VCaP (cell line): ENCODE results near the gene MRPL9.

ENCODE experiments used
- H3K27ac ChIP-seq: fragments of 450-650 bp; 2 replicates; pipeline ENCODE4 v1.5.1; 2017
- TF ChIP-seq, protein P1 (sequence below): fragments of 450-650 bp; conservative IDR thresholded peaks from 2 replicates; pipeline ENCODE4 v1.5.1; 2017; ENCODE audit warnings: mild to moderate bottlenecking, moderate library complexity

Gene MRPL9

DNA sequence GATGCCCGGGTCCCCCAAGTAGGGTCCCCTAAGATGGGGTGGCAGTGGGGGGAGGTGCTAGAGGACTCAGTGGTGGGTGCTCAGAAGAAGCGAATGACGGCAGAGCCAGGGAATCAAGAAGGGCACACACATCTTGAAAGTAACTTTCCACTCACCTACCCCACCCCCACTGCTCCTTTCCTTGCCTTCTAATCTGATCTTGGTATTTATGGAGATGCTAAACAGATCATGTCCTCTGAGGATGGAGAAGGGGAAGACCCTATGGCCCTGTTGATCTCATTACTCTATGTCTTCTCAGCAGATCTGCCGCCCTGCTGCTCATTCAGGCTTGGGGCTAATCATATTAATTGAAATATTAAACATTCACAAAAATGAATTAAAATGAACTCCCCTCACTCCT is 44.6 kb downstream of the MRPL9 start:
- no peak overlapping the region for H3K27ac ChIP-seq
- TF ChIP-seq, protein P1, sequence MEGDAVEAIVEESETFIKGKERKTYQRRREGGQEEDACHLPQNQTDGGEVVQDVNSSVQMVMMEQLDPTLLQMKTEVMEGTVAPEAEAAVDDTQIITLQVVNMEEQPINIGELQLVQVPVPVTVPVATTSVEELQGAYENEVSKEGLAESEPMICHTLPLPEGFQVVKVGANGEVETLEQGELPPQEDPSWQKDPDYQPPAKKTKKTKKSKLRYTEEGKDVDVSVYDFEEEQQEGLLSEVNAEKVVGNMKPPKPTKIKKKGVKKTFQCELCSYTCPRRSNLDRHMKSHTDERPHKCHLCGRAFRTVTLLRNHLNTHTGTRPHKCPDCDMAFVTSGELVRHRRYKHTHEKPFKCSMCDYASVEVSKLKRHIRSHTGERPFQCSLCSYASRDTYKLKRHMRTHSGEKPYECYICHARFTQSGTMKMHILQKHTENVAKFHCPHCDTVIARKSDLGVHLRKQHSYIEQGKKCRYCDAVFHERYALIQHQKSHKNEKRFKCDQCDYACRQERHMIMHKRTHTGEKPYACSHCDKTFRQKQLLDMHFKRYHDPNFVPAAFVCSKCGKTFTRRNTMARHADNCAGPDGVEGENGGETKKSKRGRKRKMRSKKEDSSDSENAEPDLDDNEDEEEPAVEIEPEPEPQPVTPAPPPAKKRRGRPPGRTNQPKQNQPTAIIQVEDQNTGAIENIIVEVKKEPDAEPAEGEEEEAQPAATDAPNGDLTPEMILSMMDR, result no peak

DNA sequence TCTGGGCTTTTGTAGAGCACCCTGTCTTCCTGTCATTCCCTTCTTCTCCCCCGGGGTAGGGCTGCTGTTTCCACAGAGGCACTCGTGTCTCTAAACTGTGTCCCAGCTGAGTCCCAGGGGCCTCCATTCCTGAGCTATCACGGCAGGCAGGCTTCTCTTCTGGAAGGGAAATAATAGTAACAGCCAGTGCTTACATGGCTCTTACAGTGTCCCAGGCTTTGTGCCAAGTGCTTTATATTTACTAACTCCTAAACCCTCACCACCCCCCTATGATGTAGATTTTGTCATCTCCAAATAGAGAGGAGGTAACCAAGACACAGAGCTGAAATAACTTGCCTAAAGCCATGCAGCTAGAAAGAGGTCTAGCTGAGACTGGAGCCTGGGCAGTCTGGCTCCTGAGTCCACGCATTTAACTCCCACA is 45.3 kb downstream of the MRPL9 start:
- TF ChIP-seq, protein P1, result no peak
- H3K27ac ChIP-seq, result no peak overlapping the region

DNA sequence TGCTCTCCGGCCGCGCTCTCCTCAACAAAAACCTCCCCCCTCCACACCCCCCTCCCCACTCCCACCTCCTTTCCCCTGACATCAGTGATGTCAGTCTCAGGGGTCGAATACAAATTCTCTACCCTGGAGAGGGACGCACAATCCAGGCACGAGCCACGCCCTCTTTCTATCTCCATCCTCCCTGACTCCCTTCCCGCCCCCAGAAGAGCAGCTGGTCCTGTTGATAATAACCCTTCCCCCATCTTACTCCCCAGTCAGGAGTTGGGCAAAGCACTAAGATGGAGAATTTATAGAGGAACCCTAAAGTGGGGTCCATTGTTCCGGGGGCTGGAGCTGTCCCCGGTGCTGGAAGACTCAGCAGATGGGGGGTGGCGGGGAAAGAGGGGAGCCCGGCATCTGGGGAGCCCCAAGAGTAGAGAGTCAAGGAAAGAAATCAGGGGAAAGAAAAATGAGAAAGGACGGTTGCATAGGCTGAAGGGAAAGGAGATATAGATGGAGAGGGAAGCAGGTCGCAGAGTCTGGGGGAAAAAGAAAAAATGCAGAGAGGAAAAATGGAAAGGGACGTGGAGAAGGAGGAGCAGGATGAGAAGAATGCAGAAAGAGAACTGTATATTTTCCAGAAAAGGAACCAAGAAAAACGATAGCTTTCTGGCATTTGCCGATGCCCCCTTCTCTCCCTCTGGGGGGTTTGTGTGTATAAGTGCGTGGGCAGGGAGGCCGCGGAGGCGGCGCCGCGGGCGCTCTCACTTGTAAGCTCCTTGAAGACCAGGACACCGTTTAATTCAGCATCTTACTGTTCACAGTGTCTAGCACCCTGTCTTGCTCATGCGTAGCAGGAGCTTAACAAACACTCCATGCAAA is 46.3 kb downstream of the MRPL9 start, which contains the start of gene CELF3:
CELF3 (minus strand) TSS at position 33 of the 861 bp plus-strand sequence. CDS start 783 bp downstream, outside the sequence.
- H3K27ac ChIP-seq, result no peak within 1 kb of the TSS
- TF ChIP-seq, protein P1, result no peak

DNA sequence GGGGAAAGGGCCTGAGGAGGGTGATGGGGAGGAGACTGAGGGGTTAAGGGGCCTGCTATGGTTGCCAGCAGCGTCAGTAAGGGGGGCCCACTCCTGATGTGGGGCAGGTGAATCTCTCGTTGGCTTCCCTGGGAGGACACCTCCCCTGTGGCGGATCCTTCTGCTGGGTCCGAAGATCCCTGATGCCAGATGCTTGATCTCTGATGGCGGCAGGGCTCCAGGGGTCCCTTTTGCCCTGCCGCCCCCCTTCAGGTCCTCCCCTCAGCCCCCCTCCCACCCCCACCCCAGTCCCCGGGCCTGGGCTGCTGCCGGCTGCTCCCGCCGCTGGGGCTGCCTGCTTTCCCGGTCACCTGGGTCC is 46.9 kb downstream of the MRPL9 start:
- H3K27ac ChIP-seq, result no peak overlapping the region
- TF ChIP-seq, protein P1, result no peak

DNA sequence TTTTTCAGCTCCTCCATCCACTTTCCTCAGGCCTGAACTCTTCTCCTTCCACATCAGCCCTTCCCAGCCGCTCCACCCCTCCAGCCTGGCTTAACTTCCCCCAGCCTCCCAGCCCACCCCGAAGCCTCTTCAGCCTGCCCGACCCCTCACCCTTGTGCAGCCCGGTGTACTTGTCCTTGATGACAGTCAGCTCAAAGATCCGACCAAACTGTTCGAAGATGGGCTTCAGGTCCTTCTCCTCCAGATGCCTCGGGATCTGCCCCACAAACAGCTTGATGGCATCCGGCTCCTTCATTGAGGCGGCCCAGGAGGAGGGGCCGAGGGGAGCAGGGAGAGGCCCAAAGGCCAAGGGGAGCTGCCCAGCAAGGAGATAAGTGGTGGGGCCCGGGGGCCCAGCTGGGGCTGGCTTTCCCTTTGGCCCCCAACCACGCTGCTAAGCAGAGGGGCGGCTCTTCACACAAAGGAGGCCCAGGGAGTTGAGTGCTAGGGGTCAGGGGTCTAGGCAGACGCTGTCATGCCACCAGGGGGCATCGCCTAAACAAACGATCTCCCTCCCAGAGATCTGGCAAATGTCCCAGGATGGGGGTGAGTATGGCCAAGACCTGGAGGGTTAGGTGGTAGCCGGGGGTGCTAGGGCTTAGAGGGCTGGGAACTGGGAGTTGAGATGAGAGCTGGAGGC is 47.4 kb downstream of the MRPL9 start:
- TF ChIP-seq, protein P1, result no peak
- H3K27ac ChIP-seq, result no peak overlapping the region

DNA sequence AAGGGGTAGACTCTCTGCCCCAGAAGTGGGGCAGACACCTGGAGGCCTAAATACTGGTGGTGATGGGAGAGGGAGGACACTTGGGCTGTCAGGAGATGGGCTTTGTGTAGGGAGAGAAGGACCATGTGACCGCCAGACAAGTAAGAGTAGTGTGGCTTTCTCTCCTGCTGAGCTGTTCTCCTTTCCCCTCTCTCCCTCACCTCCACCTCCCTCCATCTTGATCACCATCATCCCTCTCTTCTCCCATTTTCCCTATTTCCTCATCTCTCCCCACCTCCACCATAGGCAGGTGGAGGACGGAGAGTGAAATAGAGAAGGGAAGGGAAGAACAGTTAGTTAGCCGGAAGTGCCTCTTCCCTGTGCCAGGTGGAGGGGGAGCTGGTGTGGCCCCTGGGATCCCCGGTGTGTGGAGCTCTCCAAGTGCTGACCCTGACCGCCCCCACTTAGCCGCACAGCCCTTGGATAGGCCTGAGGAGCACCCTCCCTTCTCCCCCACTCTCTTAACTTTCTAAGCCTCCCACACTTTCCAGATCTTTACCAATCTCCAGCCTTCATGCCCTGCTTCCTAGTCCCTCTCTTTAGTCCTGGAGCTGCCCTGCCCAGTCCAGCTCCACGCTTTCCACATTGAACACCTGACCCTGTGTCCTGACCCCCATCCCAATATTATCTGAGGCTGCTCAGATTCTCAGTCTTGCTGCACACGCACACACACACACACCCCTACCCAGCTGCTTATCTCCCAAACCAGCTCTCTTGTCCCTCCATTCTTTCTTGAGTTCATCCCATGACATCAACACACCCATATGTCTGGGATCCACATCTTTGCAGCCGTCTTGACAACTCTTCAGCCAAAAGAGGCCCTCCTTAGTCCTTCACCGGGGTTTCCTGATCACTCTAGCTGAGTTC is 48.2 kb downstream of the MRPL9 start:
- H3K27ac ChIP-seq, result no peak overlapping the region
- TF ChIP-seq, protein P1, result no peak

DNA sequence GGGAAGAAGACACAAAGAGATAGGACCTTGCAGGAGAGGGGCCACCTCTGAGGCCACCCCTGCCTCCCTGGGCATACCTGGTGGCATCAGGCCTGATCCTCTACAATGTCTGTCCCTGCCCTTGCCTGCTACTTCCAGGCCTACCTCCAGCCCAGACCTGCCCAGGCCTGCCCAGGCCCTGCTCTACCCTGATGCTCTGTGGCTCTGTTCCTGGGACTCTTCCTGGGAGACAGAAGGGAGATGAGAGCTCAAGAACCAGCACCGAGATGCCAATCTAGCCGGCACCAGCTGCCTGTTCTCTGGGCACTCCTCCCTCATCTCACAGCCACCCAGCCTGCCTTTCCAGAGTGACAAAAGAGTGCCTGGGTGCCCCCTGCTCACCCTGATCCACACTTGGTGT is 49.4 kb downstream of the MRPL9 start:
- no peak overlapping the region; the same call in 1 of the 2 replicates for H3K27ac ChIP-seq
- TF ChIP-seq, protein P1, result no peak
